Measurements from ENCODE around the gene PRPF6. TPM values are rescaled to one million over a fixed set of nuclear protein-coding genes. Genes with fewer than 3 reads are reported as not detected.
A peak's percentile ranks its signal among the peaks of the same experiment; 100 is the strongest.

Gene PRPF6
- total and polyA plus RNA-seq, 2 experiments from 2014 or later, result 47.1 to 54.8 TPM

DNA sequence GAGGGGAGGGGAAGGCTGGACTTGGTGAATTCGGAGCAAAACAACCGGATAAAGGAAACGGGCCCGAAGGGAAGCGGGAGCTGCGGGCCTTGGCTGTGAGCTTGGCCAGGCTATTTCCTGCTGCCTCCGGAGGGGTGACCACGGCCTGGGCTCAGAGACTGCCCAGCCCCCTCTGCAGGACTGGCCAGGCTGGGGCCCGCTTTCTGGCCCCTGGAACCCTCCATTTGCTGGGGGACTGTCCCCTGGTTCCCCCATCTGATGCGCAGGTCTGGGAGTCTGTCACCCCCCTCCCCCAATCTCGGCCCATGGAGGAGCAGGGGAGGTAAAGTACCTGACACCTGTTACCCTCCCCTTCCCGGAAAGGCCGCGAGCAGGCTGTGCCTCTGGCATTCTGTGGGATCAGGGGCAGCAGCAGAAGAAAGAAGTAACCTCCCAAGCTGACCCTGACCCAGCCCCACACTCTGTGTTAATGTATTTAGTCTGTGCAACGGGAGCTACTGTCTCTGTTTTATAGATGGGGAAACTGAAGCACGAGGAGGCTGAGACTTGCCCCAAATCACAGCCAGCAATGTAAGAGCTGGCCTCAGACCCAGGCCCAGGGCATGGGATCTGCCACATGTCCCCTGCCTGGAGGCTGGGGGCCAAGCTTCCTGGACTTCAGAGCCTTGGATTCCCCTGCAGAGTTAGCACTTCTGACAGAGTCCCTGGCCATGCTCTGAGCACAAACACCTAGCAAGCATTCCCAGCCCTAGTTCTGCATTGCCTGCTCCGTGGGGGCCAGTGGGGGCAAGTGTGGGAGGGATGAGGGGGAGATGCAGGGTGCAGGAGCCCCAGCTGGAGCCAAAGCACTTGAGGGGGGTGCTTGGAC lies 58.6 kb downstream of the PRPF6 start:
- TF ChIP-seq EZH2 (IDR thresholded peaks at IDR 0.05; ENCODE audit: insufficient read depth, poor library complexity, severe bottlenecking) (no peak), EZH2phosphoT487 (IDR thresholded peaks at IDR 0.05; ENCODE audit: insufficient read depth, low read depth) (no peak)
- Histone ChIP-seq H3K4me3 (peak overlapping the region; percentile 63), H3K9me3 (ENCODE audit: low read depth) (no peaks in the 10 kb centered on the region), H3K27me3 (replicated peaks; ENCODE audit: insufficient read depth) (peaks cover 31% of the 10 kb centered on the region), H3F3A (ENCODE audit: insufficient read depth) (peaks cover 6% of the 10 kb centered on the region), H2AFZ (peak overlapping the region; percentile 45), H3K9me2 (ENCODE audit: insufficient read depth) (no peaks in the 10 kb centered on the region), H3K4me2 (ENCODE audit: unreplicated experiment) (peak overlapping the region; percentile 65), H4K20me1 (ENCODE audit: insufficient read depth) (no peaks in the 10 kb centered on the region), H3K4me1 (ENCODE audit: insufficient read depth) (peaks cover 2% of the 10 kb centered on the region; the same call in 1 of the 2 replicates), H3K9ac (no peak overlapping the region), H3K27ac (no peak overlapping the region), H3K79me2 (ENCODE audit: insufficient read depth) (no peaks in the 10 kb centered on the region), H3K36me3 (ENCODE audit: low read depth) (no peaks in the 10 kb centered on the region)
- in situ Hi-C loops (cut with MboI), result no loop called here
- DNase-seq, result peak; percentile 31
- WGBS, 2 experiments (ENCODE audit: low coverage in 1 of 2, low lambda C conversion rate in 2 of 2, missing lambda C conversion rate in 2 of 2), result 26 to 29% methylated on average over 9 to 15 of the region's 17 CpGs

DNA sequence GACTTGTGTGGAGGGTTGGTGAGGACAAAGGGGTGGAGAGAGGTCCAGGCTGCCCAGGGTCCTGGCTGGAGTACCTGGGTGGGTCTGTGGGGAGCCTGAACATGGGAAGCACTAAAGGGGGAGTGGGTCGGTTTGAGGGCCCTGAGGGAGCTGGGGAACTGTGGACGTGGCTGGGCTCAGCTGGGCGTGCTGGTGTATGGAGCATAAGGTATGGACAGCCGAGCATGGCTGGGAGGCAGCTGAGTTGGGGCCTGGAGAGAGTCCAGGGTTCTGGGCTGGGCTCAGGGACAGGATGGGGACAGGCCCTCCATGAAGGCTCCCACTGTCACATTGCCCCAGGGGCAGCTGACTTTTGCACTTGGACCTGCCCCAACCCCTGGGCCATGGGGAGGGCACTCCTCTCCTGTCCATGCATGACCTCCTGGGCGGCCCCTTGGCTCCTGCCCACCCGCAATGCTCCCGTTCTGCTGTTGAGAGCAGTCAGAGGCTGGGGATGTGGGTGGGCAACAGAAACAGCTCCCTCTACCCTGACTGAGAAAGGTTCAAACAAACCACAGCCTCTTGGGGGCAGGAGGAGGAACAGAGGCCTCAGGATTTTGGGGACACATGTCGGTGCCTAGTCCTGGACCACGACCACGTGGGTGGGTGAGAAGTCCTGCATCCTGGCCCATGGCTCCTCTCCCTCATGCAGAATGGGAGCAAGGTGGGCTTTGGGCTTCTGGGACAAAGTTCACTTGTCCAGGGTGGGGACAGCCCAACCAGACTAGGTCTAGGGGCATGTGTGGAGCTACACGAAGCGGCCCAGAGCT lies 59.5 kb downstream of the PRPF6 start:
- Histone ChIP-seq H3K36me3 (ENCODE audit: low read depth) (no peaks in the 10 kb centered on the region), H3K27me3 (replicated peaks; ENCODE audit: insufficient read depth) (peaks cover 31% of the 10 kb centered on the region), H3F3A (ENCODE audit: insufficient read depth) (peaks cover 6% of the 10 kb centered on the region), H3K4me2 (ENCODE audit: unreplicated experiment) (no peak overlapping the region), H3K4me3 (no peak overlapping the region), H3K9me2 (ENCODE audit: insufficient read depth) (no peaks in the 10 kb centered on the region), H3K9me3 (ENCODE audit: low read depth) (no peaks in the 10 kb centered on the region), H3K27ac (no peak overlapping the region), H3K4me1 (ENCODE audit: insufficient read depth) (peaks cover 8% of the 10 kb centered on the region; the same call in 1 of the 2 replicates), H4K20me1 (ENCODE audit: insufficient read depth) (no peaks in the 10 kb centered on the region), H3K9ac (no peak overlapping the region), H3K79me2 (ENCODE audit: insufficient read depth) (no peaks in the 10 kb centered on the region), H2AFZ (no peak overlapping the region)
- TF ChIP-seq EZH2phosphoT487 (IDR thresholded peaks at IDR 0.05; ENCODE audit: insufficient read depth, low read depth), result no peak
- TF ChIP-seq EZH2 (IDR thresholded peaks at IDR 0.05; ENCODE audit: insufficient read depth, poor library complexity, severe bottlenecking), result no peak
- 63 to 69% methylated on average over 9 to 12 of the region's 12 CpGs for WGBS, 2 experiments (ENCODE audit: low coverage in 1 of 2, low lambda C conversion rate in 2 of 2, missing lambda C conversion rate in 2 of 2)
- in situ Hi-C loops (cut with MboI), result no loop called here
- no peak for DNase-seq

DNA sequence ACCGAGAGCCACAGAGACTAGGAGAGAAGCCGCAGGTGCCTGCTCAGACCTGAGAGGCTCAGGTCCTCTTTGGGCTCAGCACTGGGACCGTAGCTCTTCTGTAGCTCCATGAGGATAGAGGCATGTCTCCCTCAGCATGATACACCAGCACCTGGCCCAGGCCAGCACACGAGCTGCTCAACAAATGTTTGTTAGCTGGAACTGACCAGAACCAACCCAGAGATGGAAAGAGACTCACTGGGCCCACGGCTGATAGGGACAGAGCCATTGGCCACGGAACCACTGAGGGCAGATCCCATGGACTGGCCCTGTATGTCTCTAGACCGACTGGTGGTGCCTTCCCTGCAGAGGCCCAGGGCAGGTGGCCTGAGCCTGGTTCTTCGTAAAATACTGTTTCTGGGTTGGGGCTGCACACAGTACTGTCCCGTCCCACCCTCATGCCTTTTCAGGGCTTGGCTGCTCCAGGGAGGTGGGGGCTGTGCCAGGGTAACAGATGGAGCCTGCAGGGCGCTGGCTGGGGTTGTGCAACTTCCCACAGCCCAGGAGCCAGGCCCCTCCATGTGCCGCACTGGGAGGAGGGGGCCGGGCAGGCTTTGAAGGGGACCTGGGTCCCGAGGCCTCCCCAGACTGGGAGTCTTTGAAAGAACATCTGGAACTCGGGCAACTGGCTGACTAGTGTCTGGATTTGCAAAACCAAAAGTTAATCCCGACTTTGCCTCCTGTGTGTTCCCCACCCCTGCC lies 60.3 kb downstream of the PRPF6 start:
- no peak for TF ChIP-seq EZH2phosphoT487 (IDR thresholded peaks at IDR 0.05; ENCODE audit: insufficient read depth, low read depth)
- TF ChIP-seq EZH2 (IDR thresholded peaks at IDR 0.05; ENCODE audit: insufficient read depth, poor library complexity, severe bottlenecking), result no peak
- Histone ChIP-seq H3K4me1 (ENCODE audit: insufficient read depth) (peaks cover 8% of the 10 kb centered on the region; the same call in 1 of the 2 replicates), H3K4me2 (ENCODE audit: unreplicated experiment) (no peak overlapping the region), H3F3A (ENCODE audit: insufficient read depth) (peaks cover 6% of the 10 kb centered on the region), H3K27ac (no peak overlapping the region), H3K9ac (no peak overlapping the region), H3K27me3 (replicated peaks; ENCODE audit: insufficient read depth) (peaks cover 31% of the 10 kb centered on the region), H3K79me2 (ENCODE audit: insufficient read depth) (no peaks in the 10 kb centered on the region), H3K36me3 (ENCODE audit: low read depth) (no peaks in the 10 kb centered on the region), H3K9me2 (ENCODE audit: insufficient read depth) (no peaks in the 10 kb centered on the region), H3K9me3 (ENCODE audit: low read depth) (no peaks in the 10 kb centered on the region), H2AFZ (no peak overlapping the region), H4K20me1 (ENCODE audit: insufficient read depth) (no peaks in the 10 kb centered on the region), H3K4me3 (no peak overlapping the region)
- WGBS, 2 experiments (ENCODE audit: low coverage in 1 of 2, low lambda C conversion rate in 2 of 2, missing lambda C conversion rate in 2 of 2), result 26 to 40% methylated on average over 13 to 15 of the region's 15 CpGs
- no peak for DNase-seq
- in situ Hi-C loops (cut with MboI), result no loop called here

DNA sequence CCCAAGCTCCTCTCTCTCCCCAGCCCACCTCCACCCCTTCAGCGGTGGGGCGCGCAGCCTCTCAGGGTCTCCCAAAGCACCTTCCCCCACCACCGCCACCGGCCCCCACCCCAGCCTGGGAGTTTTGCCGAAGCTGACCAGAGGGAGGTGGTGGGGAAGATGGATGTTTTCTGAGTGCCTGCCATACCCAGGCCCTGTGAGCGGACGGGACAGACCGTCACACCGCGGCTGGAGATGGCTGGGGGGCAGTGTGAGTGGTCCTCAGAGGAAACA lies 60.8 kb downstream of the PRPF6 start:
- Histone ChIP-seq H3K27ac (no peak overlapping the region), H3K9me2 (ENCODE audit: insufficient read depth) (no peaks in the 10 kb centered on the region), H4K20me1 (ENCODE audit: insufficient read depth) (no peaks in the 10 kb centered on the region), H3F3A (ENCODE audit: insufficient read depth) (peaks cover 6% of the 10 kb centered on the region), H3K4me3 (no peak overlapping the region), H2AFZ (no peak overlapping the region), H3K9ac (no peak overlapping the region), H3K9me3 (ENCODE audit: low read depth) (no peaks in the 10 kb centered on the region), H3K79me2 (ENCODE audit: insufficient read depth) (no peaks in the 10 kb centered on the region), H3K27me3 (replicated peaks; ENCODE audit: insufficient read depth) (peaks cover 31% of the 10 kb centered on the region), H3K4me1 (ENCODE audit: insufficient read depth) (peaks cover 8% of the 10 kb centered on the region; the same call in 1 of the 2 replicates), H3K36me3 (ENCODE audit: low read depth) (no peaks in the 10 kb centered on the region), H3K4me2 (ENCODE audit: unreplicated experiment) (no peak overlapping the region)
- in situ Hi-C loops (cut with MboI), result no loop called here
- DNase-seq, result no peak
- TF ChIP-seq EZH2 (IDR thresholded peaks at IDR 0.05; ENCODE audit: insufficient read depth, poor library complexity, severe bottlenecking) (no peak), EZH2phosphoT487 (IDR thresholded peaks at IDR 0.05; ENCODE audit: insufficient read depth, low read depth) (no peak)
- WGBS, 2 experiments (ENCODE audit: low coverage in 1 of 2, low lambda C conversion rate in 2 of 2, missing lambda C conversion rate in 2 of 2), result 14 to 20% methylated on average over 7 to 11 of the region's 11 CpGs
